T follicular helper cell (primary cell): ENCODE results near the gene PATZ1.

Experiments used
- DNase-seq: peaks from one replicate; pipeline ENCODE4 v3.0.0-alpha.2; 2020; ENCODE audit warnings: low read depth

Gene PATZ1

DNA sequence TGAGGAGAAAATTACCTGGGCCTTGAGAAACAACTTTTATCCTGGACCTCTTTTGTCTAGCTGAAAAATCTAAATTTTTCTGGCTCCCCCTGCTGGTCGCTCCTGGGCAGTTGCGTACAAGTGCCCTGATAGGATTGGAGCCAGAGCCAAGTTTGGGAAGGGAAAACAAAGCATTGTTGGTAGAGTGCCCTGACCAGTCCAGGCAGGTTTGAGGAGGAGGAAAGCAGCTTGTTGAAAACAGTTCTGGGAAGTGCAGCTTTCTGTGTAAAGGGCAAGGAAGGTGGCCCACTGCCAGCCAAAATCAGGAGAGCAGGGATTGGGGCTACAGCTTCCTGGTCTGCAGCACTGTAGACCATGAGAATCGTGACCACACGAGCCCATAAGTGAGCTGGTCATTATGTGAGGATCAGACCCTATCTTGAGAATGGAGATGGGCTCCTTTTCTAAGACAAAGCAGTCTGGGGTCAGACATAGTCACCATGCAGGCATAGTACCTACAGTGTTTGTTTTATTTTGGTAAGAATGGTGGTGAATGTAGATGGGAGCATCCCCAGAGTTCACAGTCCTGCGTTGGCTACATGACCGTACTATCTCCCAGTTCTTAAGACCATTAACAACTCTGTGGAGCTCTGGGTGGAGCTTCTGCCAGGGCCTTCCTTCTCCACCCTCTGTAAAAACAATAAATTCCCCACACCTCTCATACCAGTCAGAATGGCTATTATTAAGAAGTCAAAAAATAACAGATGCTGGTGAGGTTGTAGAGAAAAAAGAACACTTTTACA is 32.6 kb downstream of the PATZ1 start:
- peak; percentile 50 for DNase-seq

GRCh38 chr22:31308181-31308580 is 38.0 kb downstream of the PATZ1 start:
- DNase-seq, result no peak

DNA sequence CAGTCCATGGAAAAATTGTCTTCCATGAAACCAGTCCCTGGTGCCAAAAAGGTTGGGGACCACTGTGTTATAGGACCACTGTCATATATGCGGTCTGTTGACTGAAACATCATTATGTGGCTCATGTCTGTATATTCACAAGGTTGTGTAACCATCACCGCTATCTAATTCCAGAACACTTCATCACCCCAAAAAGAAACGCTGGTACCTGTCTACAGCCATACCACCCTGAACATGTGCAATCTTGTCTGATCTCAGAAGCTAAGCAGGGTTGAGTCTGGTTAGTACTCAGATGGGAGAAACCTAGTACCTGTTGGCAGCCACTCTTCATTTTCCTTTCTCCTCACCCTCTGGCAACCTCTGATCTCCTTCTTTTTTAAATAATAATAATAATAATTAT is 41.0 kb downstream of the PATZ1 start:
- DNase-seq, result no peak

GRCh38 chr22:31302537-31302936 is 43.6 kb downstream of the PATZ1 start:
- no peak for DNase-seq

GRCh38 chr22:31302006-31302405 is 44.1 kb downstream of the PATZ1 start:
- DNase-seq, result no peak

DNA sequence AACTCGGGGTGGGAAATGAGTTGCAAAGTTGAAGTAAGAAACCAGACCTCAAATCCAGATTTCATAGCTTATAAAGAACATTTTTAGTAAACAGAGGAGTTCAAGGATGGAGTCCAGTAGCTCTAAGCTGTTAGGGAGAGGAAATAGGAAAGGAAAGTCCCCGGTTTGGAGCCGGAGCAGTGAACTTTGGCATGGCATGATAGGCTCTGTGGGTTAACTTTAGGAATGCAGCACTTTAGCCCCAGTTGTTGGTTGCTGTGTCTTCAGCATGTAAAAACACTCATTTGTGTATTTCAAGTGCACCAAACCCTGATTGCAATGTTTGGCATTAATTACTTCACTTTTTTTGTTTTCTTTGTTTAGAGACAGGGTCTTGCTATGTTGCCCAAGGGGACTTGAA is 45.2 kb downstream of the PATZ1 start:
- DNase-seq, result no peak

DNA sequence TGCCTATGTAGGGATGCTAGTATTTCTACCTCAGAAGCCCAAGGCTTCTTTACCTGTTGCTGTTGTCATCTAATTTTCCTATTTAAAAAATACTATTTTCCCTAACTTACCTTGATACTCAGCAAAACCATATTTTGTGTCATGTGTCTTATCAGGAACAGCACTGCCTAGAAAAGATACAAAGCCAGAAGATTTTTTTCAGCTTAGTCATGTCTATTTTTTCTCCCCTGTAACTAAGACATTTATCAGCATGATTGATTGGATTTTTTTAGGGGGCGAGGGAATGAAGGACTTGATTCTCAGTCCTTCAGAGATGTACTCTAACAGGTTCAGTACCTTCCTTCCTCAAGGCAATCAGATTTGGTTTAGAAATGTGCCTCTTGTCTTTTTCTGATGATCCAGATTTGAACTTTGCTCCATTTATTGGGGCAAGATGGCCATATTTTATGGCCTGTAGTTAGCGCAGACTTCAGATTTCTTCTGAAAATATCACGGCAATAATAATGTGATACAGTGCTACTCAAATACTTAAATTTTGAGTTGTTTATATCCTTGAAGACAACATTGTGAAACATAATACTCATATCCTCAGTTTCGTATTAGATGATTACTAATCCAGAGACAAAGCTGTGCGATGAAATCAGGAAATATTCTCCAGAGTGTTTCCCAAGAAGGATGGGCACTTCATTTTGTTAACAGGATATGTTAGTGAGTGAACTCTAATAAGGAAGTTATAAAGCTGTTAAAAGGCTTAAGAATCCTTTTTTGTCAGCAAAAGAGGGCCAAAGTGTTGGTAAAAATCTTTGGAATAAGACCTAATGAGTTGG is 50.1 kb downstream of the PATZ1 start:
- DNase-seq, result no peak

DNA sequence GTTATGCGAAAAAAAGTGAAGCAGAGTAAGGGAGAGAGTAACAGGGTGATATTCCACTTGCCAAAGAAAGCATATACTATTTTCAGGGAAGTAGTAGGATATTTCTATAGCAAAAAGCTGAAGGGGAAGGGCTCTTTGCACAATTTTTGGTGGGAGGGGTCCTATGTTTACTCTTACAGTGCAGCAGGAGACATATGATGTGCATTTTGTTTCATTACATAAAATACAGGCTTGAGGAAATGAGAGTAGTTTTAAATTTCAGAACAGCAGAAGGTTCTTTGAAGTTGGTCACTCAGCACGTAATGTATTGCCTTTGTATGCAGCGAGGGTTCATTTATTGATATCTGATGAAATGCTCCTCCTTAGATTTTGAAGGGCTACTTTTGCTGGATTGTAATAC is 50.8 kb downstream of the PATZ1 start:
- no peak for DNase-seq

DNA sequence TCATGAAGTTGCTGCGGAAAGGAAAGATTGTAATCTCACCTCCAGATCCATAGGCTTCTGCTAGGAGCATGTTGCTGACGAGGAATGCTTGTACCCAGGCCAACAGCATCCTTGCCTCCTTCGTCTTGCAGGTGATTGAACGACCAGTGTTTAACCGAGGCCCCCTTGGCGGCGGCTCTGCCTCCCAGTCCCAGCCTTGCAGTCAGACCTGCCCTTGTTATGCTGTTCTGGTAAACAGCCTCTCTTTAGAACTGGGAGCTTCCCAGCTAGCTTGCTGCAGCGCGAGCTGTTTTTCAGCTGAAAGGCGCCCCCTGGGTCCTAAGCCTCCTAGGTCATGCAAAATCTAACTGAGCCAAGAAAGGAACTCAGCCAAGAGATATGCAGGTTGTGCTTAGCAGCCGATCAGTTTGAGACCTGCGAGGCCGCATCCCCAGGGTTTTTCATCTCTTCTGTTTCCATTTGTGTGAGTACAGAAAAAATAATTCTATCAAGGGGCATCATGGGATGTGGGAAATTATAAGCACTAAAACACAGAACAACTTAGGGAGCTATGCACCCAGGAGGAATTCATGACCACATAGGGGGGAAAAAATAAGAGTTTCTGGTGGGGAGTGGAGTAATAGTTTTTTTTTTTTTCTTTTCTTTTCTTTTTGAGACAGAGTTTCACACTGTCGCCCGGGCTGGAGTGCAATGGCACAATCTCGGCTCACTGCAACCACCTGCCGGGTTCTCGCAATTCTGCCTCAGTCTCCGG is 53.7 kb downstream of the PATZ1 start, which contains the start of gene PIK3IP1:
Gene PIK3IP1, minus strand, starts transcription at position 253 of the 754 bp plus-strand sequence. Its CDS starts 144 bp downstream, at position 109.
- peak; percentile 82 for DNase-seq

GRCh38 chr22:31291481-31292235 is 54.5 kb downstream of the PATZ1 start:
- DNase-seq, result no peak

GRCh38 chr22:31290494-31291471 is 55.4 kb downstream of the PATZ1 start:
- peak; percentile 95 for DNase-seq

DNA sequence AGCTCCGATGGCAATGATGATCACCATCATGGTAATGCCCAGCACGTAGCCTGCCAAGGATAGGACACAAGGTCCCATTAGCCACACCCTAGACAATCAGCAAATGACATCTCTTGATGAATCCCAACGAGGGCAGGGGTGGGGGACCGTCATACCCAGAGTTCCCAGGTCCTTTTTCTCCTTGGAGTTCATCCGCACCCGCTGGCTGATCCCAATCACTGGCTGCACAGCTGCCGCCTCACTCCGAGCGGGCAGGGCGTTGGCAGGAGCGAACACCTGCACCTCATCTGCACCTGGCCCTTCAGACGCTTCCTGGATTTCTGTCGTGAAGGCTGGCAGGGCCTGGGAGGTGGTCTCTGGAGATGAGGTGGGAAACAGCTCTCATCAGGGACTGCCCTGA is 56.8 kb downstream of the PATZ1 start:
- DNase-seq, result no peak

DNA sequence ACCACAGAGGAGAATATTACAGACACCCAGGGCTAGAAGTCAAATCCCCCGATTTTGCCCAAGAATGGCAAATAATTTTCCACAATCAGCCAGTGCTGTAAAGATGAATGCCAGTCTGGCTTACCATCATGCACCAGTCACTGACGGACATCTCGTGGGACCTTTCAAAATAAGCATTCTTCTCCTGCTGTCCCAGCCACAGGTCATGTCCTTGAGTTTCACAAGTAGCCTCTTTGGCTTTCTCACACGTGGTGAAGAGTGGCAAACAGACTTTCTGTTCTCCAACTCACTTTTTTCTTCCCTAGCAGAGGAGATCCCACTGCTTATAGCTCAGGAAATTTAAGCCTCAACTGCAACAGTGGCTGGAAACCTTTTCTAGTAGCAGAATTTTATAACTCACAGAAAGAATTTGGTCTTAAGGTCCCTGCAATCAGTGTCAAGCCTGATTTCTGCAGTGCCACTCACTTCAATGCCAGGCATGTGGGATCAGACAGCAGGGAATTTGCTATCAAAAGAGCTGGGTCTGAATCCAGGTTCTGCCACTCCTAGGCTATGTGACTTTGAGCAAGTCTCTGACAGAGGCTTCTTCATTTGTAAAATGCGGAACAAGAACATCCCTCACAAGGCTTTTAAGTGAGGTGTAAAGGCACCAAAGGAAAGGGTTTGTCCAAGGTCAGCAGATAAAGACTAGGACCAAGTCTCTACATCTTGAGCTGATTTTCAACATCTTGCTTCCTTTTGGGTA is 57.5 kb downstream of the PATZ1 start:
- no peak for DNase-seq

DNA sequence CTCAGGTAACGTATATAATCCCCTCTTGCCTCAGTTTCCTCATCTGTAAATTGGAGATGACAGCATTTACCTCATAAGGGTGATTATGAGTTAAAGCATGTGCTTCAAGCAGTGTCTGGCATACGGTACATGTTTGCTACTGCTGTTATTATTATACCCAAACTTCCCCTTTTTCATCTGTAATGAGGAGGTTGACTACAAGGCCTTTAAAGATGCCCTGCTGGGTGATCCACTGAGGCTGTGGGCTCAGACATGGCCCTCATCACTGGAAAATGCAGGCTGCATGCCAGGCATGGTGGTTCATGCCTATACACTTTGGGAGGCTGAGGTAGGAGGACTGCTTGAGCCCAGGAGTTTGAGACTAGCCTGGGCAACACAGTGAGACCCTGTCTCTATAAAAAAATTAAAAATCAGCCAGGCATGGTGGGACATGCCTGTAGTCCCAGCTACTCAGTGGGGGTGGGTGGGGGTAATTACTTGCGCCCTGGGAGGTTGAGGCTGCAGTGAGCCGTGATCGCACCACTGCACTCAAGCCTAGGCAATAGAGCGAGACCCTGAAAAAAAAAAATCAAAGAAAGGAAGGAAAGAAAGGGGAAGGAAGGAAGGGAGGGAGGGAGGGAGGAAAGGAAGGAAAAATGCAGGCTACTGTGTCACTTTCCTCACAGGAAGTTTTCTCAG is 58.2 kb downstream of the PATZ1 start:
- DNase-seq, result no peak

GRCh38 chr22:31286360-31287255 is 59.5 kb downstream of the PATZ1 start:
- peak; percentile 66 for DNase-seq

DNA sequence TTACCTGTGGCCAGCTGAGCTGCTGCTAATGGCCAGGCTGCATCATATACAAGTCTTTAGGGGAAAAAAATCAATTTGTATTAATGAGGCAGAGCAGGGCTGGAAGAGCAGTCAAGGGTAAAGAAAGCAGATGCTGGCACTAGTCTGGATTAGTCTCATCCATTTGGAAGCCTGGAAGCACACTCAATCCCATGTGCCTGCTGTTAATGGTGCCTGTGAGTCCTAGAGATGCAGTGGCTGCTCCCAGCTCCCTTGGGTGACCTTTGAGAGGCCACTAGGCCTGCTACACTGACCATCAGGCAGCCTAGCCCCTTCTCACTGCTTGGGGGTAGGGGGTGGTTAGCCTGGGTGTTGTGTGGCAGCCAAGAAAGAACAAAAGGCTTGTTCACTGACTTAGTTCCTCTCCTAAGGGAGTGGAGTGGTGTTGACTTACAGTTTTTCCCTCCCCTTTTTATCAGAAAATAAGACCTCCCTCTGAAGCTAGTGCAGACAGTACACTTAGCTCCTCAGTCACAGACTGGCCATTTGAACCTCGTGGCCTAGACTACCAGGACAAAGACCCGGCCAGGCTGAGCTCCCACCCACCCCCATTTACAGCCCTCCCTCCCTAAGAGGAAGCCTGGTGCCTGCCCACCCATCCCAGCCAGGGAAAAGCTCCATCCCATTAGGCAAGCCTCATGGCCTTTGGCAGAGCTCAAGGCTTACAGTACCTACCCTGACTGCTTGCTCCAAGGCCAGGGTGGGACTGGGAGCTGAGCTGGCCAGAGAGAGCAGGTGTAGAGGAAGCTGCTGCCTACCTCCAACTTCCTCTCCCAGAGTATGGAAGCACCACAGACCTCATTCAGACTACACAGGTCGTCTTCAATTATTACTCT is 61.6 kb downstream of the PATZ1 start:
- DNase-seq, result no peak
